HG03159 (cell line): ENCODE data around the gene ZNF536.

ENCODE experiments used
- ATAC-seq: cut with Tn5 transposase; IDR thresholded peaks from one replicate; pipeline ENCODE4 v1.9.1; 2021; ENCODE audit warnings: mild to moderate bottlenecking, moderate library complexity; ENCODE audit not compliant: unreplicated experiment

Gene ZNF536

GRCh38 chr19:30555075-30555790, 183.0 kb downstream of the ZNF536 start:
- ATAC-seq: no peak

DNA sequence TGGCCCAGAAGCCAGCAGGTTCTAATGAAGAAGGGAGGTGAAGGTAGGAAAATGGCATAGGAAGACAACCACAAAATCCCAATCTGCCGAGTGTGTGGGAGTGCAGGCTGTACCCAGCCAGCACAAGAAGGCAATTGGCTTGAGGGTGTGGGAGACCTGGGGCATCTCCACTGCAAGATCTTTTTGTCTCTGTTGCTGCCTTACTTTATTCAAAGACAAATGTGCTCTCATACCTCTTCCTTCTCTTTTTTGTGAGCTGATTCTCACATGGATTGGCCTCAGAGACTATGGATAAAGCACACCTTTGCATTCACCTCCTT, 183.6 kb downstream of the ZNF536 start:
- no peak for ATAC-seq

- ATAC-seq: no peak
These were observed 184.1 kb downstream of the ZNF536 start for GRCh38 chr19:30556230-30556711.

DNA sequence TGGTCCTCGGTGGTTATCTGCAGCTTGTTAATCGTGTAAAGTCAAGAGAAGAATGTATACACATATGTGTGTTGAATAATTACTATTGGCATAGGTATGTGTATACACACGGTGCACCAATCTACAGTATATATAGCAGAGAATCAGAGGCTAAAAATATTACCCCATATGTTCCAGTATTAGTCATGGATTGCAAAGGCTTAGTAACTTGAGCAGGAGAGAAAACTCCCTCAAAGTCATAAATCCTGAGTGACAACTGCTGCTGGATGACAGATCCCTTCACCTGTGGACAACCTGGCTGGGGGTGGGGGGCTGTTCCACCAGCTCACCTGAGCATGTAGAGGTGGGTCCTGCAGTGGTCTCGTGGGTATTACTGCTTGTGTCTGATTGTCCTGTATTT, 185.0 kb downstream of the ZNF536 start:
- no peak for ATAC-seq

DNA sequence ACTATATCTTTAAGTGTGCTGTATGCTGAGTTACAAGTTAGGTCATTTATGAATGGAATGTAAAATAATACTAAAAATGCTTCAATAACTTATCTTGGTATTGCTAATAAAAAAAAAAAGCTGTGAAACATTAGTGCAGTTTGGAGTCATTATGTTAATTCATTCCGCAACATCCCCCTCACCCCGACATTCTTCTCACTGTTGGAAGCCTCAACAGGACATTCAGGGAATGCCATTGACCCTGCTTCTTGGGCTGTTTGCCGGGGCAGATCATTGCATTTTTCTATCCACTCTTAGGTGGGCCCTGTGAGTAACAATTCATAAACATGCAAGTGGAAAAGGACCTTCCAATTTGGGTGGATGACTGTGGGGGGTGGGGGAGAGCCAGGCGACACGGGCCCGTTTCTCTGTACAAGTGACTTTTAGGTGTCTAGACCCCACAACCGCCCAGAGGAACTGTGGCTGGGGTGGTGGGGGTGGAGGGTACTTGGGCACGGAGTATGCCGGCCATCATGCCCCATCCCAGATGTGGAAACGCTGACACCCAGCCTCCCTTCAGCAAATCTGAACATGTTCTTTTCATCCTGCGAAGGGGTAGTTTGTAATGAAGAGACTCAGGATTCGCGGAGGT, 185.9 kb downstream of the ZNF536 start:
- no peak for ATAC-seq

- ATAC-seq: no peak
These were observed 186.6 kb downstream of the ZNF536 start for GRCh38 chr19:30558793-30559192.

DNA sequence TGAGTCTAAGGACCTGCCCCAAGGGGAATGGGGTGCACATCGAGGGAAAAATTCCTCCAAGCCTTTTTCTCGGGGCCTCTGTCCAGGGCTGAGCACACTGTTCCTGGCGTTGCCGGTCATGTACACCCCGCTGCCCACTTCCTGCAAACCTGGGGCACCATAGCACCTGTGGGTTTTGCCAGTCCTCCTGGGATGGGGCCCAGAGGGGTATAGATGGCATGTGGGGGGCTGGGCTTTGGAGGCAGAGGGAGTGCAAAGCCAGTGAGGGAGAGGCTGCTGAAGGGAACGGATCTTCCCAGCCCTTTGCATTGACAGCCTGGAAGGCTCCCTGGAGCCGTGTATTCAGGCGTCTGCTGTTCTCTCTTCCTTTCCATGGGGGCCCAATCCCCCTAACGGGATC, 187.3 kb downstream of the ZNF536 start:
- ATAC-seq: no peak

GRCh38 chr19:30562981-30563380, 190.8 kb downstream of the ZNF536 start:
- ATAC-seq: no peak

GRCh38 chr19:30563691-30564090, 191.5 kb downstream of the ZNF536 start:
- no peak for ATAC-seq

DNA sequence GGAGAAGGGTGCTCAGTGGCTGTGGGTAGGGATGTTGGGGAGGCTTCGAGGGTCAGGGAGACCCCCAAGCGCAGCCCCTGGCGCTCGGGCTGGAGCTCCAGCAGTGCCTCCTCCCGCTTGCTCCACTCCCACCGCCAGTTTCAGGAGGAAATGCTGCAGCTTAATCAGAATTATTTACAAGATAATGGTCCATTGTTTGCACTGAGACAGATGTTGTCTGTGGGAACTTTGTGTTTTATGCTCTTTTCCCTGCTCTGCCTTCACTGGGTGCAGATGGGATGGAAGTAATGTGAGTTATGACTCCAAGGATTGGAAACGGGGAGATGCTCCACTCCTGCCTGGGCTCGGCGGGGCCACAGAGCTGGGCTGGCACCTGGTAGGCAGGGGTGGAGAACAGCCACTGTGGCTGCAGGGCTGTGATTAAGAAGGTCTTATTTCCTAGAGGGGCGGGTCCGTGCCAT, 192.4 kb downstream of the ZNF536 start:
- no peak for ATAC-seq

GRCh38 chr19:30565636-30566035, 193.5 kb downstream of the ZNF536 start:
- ATAC-seq: no peak

DNA sequence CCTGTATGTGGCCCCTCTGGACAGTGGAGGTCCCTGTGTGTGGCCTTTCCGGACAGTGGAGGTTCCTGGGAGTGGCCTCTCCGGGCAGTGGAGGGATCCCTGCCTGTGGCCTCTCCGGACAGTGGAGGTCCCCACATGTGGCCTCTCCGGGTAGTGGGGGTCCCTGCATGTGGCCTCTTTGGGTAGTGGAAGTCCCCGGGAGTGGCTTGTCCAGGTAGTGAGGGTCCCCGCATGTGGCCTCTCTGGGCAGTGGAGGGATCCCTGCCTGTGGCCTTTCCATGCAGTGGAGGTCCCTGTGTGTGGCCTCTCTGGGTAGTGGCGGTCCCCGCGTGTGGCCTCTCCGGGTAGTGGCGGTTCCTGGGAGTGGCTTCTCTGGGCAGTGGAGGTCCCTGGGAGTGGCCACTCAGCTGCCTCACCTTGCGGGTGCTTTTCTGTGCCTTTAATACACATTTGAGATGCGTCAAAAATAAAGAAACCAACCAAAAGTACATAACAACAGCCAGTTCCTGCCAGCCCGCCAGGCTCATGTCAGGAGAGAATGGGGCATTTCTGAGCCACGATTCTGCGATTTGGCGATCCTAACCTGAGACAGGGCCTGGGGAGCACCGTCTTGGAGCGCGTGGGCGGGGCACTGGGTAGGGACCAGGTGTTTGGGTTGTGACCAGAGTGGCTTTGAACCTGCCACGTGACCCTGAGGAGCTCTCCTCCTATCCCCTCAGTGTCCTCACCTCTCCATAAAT, 194.7 kb downstream of the ZNF536 start:
- no peak for ATAC-seq

DNA sequence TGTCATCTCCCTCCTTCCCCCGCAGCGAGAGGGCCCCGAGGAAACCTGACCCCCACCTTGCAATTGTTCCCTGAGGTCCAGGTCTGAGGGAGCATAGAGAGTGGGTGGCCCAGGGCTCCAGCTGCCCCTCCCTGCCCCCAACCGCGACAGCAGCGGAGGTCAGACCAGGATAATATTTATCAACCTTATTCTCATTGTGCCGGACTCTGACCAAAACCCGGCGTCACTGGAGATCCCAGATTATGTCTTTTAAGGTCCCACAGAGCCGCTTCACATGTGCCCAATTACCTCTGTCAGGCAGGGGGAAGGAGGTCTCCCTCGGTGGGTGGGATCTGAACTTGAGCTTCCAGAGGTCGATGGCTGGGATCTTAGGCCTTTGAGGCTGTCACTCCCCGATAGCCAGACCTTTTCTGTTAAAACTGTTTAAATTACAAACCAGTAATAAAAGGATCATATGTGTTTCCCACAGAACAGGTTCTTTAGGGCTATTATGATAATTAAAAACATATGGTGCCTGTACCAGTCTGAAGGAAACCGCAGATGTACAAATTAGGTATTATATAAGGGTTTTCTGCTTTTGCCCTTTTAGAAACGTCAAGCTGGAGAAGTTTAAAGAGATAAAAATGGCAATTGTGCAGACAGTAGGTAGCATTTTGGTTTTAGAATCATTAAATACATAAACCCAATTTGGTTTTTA, 195.5 kb downstream of the ZNF536 start:
- no peak for ATAC-seq

DNA sequence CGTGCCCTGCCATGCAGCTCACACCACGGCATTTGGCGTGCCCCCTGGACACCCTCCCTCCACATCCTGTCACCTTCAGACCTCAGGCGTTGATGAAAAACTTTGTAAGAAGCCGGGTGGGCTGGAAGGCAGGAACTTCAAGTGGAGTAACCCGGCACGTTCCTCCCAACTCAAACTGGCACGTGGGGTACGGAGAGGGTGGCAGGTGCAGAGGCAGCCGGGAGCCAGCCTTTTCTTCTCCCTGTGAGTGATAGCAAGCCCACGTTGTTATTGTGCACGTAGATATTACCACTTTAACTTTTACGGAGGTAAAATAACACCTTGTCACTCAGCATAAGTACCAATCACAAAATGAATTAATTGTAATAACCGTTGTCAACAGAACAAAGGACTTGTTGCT, 198.0 kb downstream of the ZNF536 start:
- ATAC-seq: no peak

DNA sequence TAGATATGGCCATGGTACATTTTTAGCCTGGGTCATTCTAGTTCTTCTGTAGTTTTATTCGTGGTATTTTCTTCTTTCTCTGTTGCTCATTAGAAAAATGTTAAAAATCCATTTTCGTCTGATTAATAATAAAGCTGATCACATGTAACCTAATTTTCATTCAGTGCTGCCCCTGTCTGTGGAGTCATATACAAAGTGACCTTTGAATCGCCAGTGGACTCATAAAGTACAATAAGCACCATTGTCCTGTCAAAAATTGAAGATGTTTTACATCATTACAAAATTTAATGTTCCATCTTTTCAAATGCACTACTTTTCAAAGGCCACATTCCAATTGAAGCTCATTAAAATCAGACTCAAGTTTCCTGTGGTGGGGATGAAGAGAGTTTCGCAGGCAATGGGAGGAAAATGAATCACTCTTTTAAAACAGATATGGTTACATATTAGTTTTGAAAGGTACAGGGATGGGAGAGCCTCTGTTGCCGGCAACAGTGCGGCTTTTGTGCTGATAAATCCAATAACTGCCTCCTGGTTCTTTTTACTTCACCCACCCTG, 205.4 kb downstream of the ZNF536 start:
- ATAC-seq: no peak

- no peak for ATAC-seq
These were observed 207.2 kb downstream of the ZNF536 start for GRCh38 chr19:30579419-30579818.

DNA sequence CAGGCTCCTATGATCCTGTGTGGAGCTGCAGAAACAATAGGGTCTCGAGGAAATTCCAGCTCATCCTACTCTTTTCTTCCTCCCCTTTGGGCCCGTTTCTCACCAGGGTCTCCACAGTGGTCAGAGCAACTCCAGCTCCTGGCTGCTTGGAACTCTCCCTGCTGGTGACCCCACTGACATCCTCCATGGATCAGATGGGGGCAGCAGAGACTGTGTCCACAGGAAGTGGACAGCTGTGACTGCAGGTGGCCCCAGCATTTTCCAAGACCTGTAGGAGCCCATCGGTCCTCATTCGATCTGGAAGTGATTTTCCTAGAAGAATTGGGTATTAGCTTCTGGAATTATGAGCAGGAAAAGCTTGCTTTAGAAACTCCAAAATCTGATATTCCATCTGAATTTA, 208.5 kb downstream of the ZNF536 start:
- no peak for ATAC-seq

- no peak for ATAC-seq
These were observed 211.9 kb downstream of the ZNF536 start for GRCh38 chr19:30584090-30584489.

GRCh38 chr19:30587869-30588268, 215.7 kb downstream of the ZNF536 start:
- no peak for ATAC-seq

DNA sequence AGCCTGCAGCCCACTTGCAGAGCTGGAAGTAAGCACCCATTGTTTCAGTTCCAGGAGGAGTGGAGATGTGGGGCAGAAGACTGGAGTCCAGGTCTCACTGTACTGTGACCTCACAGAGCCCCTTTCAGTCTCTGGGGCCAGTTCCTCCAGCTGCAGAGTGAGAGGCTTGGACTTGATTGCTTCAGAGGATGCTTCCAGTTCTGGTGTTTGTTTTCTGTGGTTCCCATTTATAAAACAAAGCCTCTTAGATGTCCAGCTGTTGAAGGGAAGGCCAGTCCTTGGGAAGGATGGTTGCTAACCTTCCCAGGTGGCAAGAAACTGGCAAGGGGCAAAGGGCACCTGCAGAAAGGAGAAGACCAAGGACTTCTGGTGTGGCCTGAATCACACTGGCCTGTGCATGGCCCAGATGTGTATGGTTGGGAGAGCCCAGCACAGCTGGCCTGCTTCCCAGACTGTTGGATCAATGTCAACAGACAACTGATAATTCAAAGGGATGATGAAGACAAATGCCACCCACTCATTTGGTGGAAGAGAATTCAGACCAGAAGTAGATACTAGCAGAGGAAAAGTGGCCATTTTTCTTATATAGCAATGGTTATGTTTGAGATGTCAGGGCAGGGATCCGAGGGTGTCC, 218.5 kb downstream of the ZNF536 start:
- no peak for ATAC-seq

DNA sequence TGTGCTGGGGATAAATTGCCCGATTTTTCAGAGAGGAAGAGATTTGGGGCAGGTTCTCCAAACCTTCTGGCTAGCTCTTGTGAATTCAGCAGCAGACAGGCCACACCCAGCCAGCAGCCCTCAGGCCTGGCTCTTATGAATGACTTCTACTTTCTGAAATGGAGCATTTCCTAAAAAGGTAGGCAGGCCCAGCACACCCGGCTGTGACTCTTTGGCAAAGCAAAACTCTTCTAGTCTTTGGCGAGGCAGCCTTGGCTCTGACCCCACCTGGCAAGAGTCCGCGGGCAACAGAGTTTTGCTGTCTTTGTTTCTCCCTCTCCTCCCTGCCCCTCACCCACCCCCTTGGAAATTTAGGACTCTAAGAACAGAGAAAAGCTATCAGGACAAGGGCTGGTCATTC, 221.2 kb downstream of the ZNF536 start:
- no peak for ATAC-seq
